K562 (cell line): ENCODE data around the gene HLA-F. TPM values are rescaled to one million over a fixed set of nuclear protein-coding genes. Genes with fewer than 3 reads are reported as not detected.

ENCODE experiments used
- ATAC-seq: fragments of 200-7000 bp; cut with Tn5 transposase; 3 replicates; pipeline ENCODE4 v1.9.1; 2020; ENCODE audit warnings: moderate library complexity
- BruUV-seq: library from RNA; stranded (reverse); fragments of 400-500 nt; replicated peaks from 2 replicates; lab custom pipeline; 2021; lab: Mats Ljungman, UMichigan
- CTCF ChIA-PET: fragments of 300-600 bp; formaldehyde crosslinking; extraction: SDS; loops from one replicate; lab custom pipeline; 2021; ENCODE audit warnings: low intra/inter-chr PET ratio; lab: Yijun Ruan, JAX
- POLR2A ChIA-PET: fragments of 300-600, 350-650 bp; sonication (Branson Sonifier 250); formaldehyde crosslinking; extraction: SDS; loops from one replicate; lab custom pipeline; 2021; ENCODE audit warnings: antibody characterized with exemption, inconsistent platforms; lab: Yijun Ruan, JAX
- DNase-seq, 4 experiments: peaks; one replicate each; pipeline versions ENCODE4 v3.0.0 to v3.0.0-alpha.2; 2011 to 2018; ENCODE audit warnings: low spot score in 3 of 4, mixed read lengths in 3 of 4; ENCODE audit errors: extremely low read depth in 1 of 4
- FAIRE-seq: peaks from 2 replicates; lab custom pipeline; 2011; peaks lifted over from hg19 to GRCh38; lab: Jason Lieb, UNC
- H2AFZ ChIP-seq: 2 replicates; pipeline ENCODE4 v1.6.0; 2011; ENCODE audit warnings: low read depth, low read length, control low read depth, inconsistent platforms
- H3K27ac ChIP-seq: fragments of 200-600 bp; 3 replicates; pipeline ENCODE4 v1.8.0; 2011; ENCODE audit warnings: low read depth, mild to moderate bottlenecking, control low read depth, inconsistent platforms, low read length, moderate library complexity, mixed read lengths; ENCODE audit errors: extremely low read depth
- H3K27me3 ChIP-seq, 2 experiments: fragments of 300-600 bp in 1 of 2; 2 replicates in 1 of 2; 3 replicates in 1 of 2; pipeline versions ENCODE4 v1.6.0 to v1.8.0; 2011; ENCODE audit warnings: inconsistent platforms in 2 of 2, low read length in 2 of 2, mild to moderate bottlenecking in 1 of 2, mixed read lengths in 1 of 2, moderate library complexity in 1 of 2; ENCODE audit not compliant: control insufficient read depth in 2 of 2, insufficient read depth in 2 of 2
- H3K36me3 ChIP-seq: fragments of 300-600 bp; 3 replicates; pipeline ENCODE4 v1.8.0; 2011; ENCODE audit warnings: mild to moderate bottlenecking, low read length, inconsistent platforms; ENCODE audit not compliant: control insufficient read depth, insufficient read depth
- H3K4me1 ChIP-seq, 2 experiments: fragments of 200-600 bp in 1 of 2; replicated peaks in 1 of 2; 2 replicates in 1 of 2; 3 replicates in 1 of 2; pipeline versions ENCODE4 v1.5.1 to v1.8.0; 2011; ENCODE audit warnings: inconsistent platforms in 2 of 2, low read length in 2 of 2, mild to moderate bottlenecking in 1 of 2, mixed read lengths in 1 of 2, moderate library complexity in 1 of 2; ENCODE audit not compliant: control insufficient read depth in 2 of 2, insufficient read depth in 2 of 2
- H3K4me2 ChIP-seq: 2 replicates; pipeline ENCODE4 v1.6.1; 2011; ENCODE audit warnings: low read length, control low read depth, inconsistent platforms, mixed read lengths; ENCODE audit not compliant: insufficient read depth
- H3K4me3 ChIP-seq: fragments of 200-600 bp; sonication (generic), shearing (Covaris generic); 2 replicates; pipeline ENCODE4 v1.5.1; 2016; ENCODE audit warnings: control low read depth, inconsistent platforms
- H3K79me2 ChIP-seq: fragments of 200-600 bp; 3 replicates; pipeline ENCODE4 v1.8.0; 2011; ENCODE audit warnings: low read length, inconsistent platforms; ENCODE audit not compliant: control insufficient read depth, insufficient read depth
- H3K9ac ChIP-seq, 2 experiments: 2 replicates each; pipeline versions ENCODE4 v1.6.0 to v1.6.1; 2011; ENCODE audit warnings: low read depth in 2 of 2, low read length in 2 of 2, control low read depth in 1 of 2, inconsistent platforms in 1 of 2, mild to moderate bottlenecking in 1 of 2, mixed read lengths in 1 of 2; ENCODE audit not compliant: insufficient read depth in 1 of 2
- H3K9me1 ChIP-seq: one replicate; pipeline ENCODE4 v1.6.0; 2011; ENCODE audit warnings: inconsistent platforms, mild to moderate bottlenecking, low read length, moderate library complexity; ENCODE audit not compliant: control insufficient read depth, insufficient read depth
- H3K9me3 ChIP-seq: replicated peaks from 2 replicates; pipeline ENCODE4 v1.5.1; 2011; ENCODE audit warnings: low read depth, low read length, inconsistent platforms; ENCODE audit not compliant: control insufficient read depth, insufficient read depth
- H4K20me1 ChIP-seq: replicated peaks from 2 replicates; pipeline ENCODE4 v1.6.1; 2011; ENCODE audit warnings: low read length, inconsistent platforms, mixed read lengths; ENCODE audit not compliant: control insufficient read depth, insufficient read depth
- GATAD2B ChIP-seq: fragments of 450-650 bp; IDR thresholded peaks from 2 replicates; pipeline ENCODE4 v1.6.1; 2017; ENCODE audit warnings: mild to moderate bottlenecking, borderline replicate concordance
- KLF13 ChIP-seq: fragments of 450-650 bp; IDR thresholded peaks from 2 replicates; pipeline ENCODE4 v1.6.1; 2016; ENCODE audit warnings: missing genetic modification characterization, low read depth, mild to moderate bottlenecking, missing compliant biosample characterization, moderate library complexity, borderline replicate concordance
- USF1 ChIP-seq: sonication (generic); formaldehyde crosslinking; IDR thresholded peaks from 2 replicates; pipeline ENCODE4 v1.9.0; 2022; ENCODE audit warnings: mild to moderate bottlenecking, missing genetic modification reagents
- WGBS: fragments of 100-300 bp; shearing (Covaris generic); methylation state at CpG from one replicate; pipeline ENCODE4 v1.1.6; 2016; ENCODE audit warnings: low coverage, mixed read lengths; ENCODE audit not compliant: insufficient coverage; ENCODE audit errors: missing lambda C conversion rate; 5-methylcytosine and 5-hydroxymethylcytosine counted together
- in situ Hi-C: fragments of 300-500 bp; cut with MboI; formaldehyde crosslinking; loops from 4 replicates; pipeline ENCODE4 v1.15.0; 2018; ENCODE audit warnings: inconsistent platforms, mixed read lengths
- intact Hi-C: fragments of 100-400 bp; cut with micrococcal nuclease; formaldehyde crosslinking; loops from 2 replicates; pipeline ENCODE4 v1.14.2; 2022
- polyA plus RNA-seq, 8 experiments: library from polyadenylated mRNA; depleted of rRNA in 4 of 8; stranded (reverse) in 5 of 8; unstranded in 3 of 8; fragments of >200 nt; fragmentation: Nextera tagmentation in 2 of 8; fragmentation: Illumina TruSeq in 1 of 8; extraction: Ambion mirVana in 2 of 8; extraction: Trizol in 1 of 8; gene quantifications; 2 replicates each; pipeline versions ENCODE4 v1.2.1 to v1.2.3, GENCODE V29; 2011 to 2014; ENCODE audit warnings: inconsistent platforms in 1 of 8, missing spikeins in 1 of 8
- total RNA-seq, 7 experiments: library from RNA; depleted of rRNA in 6 of 7; stranded (reverse); fragments of >200 nt in 6 of 7; fragmentation: Illumina TruSeq in 2 of 7; extraction: Trizol in 2 of 7; gene quantifications; 2 replicates each; pipeline versions ENCODE4 v1.2.1 to v1.2.3, GENCODE V29; 2011 to 2021; ENCODE audit warnings: low replicate concordance in 1 of 7

HLA-F gene
- total and polyA plus RNA-seq, 9 of the 15 experiments (the other 6 are each of a cell fraction or from before 2014, with no cell fraction given), result 0.40 to 0.76 (median 0.46) TPM; not detected in 6

GRCh38 chr6:29747688-29748250, 24.5 kb downstream of the HLA-F start:
- intact Hi-C loops, result no loop called here
- BruUV-seq, result no TSS peak
- H3K9ac ChIP-seq, result peak overlapping the region in 1 of 2 experiments; percentile 91; a peak in 2 of 4 replicates

More at GRCh38 chr6:29747688-29748250, 24.5 kb downstream of the HLA-F start:
- in situ Hi-C loops, result loop anchor here (25.0 kb wide), 1 partner anchor 90 kb away; the partner anchor contains the start of gene HLA-G
- Histone ChIP-seq H3K4me1 (peaks cover 13 to 29% of the 10 kb centered on the region in 2 experiments; a peak in 4 of 5 replicates), H3K4me2 (peak overlapping the region; percentile 81), H2AFZ (peak overlapping the region; percentile 92; the same call in 1 of the 2 replicates), H3K9me1 (no peaks in the 10 kb centered on the region), H3K9me3 (no peaks in the 10 kb centered on the region), H3K27ac (no peak overlapping the region), H3K36me3 (no peaks in the 10 kb centered on the region), H3K79me2 (no peaks in the 10 kb centered on the region), H4K20me1 (peaks cover 6% of the 10 kb centered on the region; the same call in 1 of the 2 replicates), H3K27me3 (no peaks in the 10 kb centered on the region)
- CTCF ChIA-PET, result no interaction called here
- DNase-seq (peak in 3 of 4 experiments; percentile 23 to 34 (median 28)), ATAC-seq (no peak)
- POLR2A ChIA-PET, result interaction anchor here (0.6 to 0.9 kb wide), 3 partner anchors 9 to 237 kb away, joined by 3 read pairs; no protein-coding TSS in a partner anchor
- WGBS, result 56% methylated on average over 7 of the region's 8 CpGs
- TF ChIP-seq GATAD2B (no peak), USF1 (CRISPR knock-in tag) (0 out of 2 replicates have a peak, but pooled peaks have one; percentile 9), KLF13 (0 out of 2 replicates have a peak, but pooled peaks have one; percentile 23)
- TF ChIP-seq, all 486 proteins: peak for 2
- FAIRE-seq, result no peak
- peak overlapping the region; percentile 52 for H3K4me3 ChIP-seq
